OCI-LY3 (cell line): Measurements from ENCODE around the gene SLC35F4.

ENCODE experiments used
- H2AFZ ChIP-seq: fragments of 200-600, 300-600 bp; shearing (Covaris generic); 2 replicates; pipeline ENCODE4 v1.6.0; 2014; ENCODE audit warnings: antibody characterized with exemption, low read depth, low read length
- H3K27ac ChIP-seq: fragments of 200-600, 300-600 bp; sonication (generic); 2 replicates; pipeline ENCODE4 v1.5.1; 2014; ENCODE audit warnings: mild to moderate bottlenecking, low read length, moderate library complexity, mixed read lengths
- H3K27me3 ChIP-seq: fragments of 200-600, 300-600 bp; sonication (generic); 2 replicates; pipeline ENCODE4 v1.6.1; 2014; ENCODE audit warnings: low read depth, low read length, mixed read lengths
- H3K36me3 ChIP-seq: fragments of 200-600, 300-600 bp; sonication (generic); replicated peaks from 2 replicates; pipeline ENCODE3; 2014; ENCODE audit warnings: low read depth, low read length, mixed read lengths
- H3K4me1 ChIP-seq: fragments of 300-600, 200-600 bp; sonication (generic); 2 replicates; pipeline ENCODE4 v1.6.1; 2014; ENCODE audit warnings: low read length, mixed read lengths
- H3K4me2 ChIP-seq: fragments of 200-600, 300-600 bp; sonication (generic); 2 replicates; pipeline ENCODE4 v1.6.1; 2014; ENCODE audit warnings: low read length, mixed read lengths
- H3K4me3 ChIP-seq: fragments of 300-600, 200-600 bp; sonication (generic); 2 replicates; pipeline ENCODE4 v1.5.1; 2014; ENCODE audit warnings: antibody characterized with exemption, mild to moderate bottlenecking, low read length, moderate library complexity
- H3K79me2 ChIP-seq: fragments of 300-600, 200-600 bp; shearing (Covaris generic); 2 replicates; pipeline ENCODE4 v1.6.1; 2014; ENCODE audit warnings: mild to moderate bottlenecking, low read length, mixed read lengths
- H3K9ac ChIP-seq: fragments of 300-600, 200-600 bp; shearing (Covaris generic); 2 replicates; pipeline ENCODE4 v1.6.0; 2014; ENCODE audit warnings: mild to moderate bottlenecking, low read length, moderate library complexity
- H3K9me3 ChIP-seq: fragments of 200-600, 300-600 bp; shearing (Covaris generic); 2 replicates; pipeline ENCODE4 v1.6.1; 2014; ENCODE audit warnings: low read length, mixed read lengths; ENCODE audit not compliant: insufficient read depth
- H4K20me1 ChIP-seq: fragments of 200-600, 300-600 bp; sonication (generic); 2 replicates; pipeline ENCODE4 v1.6.1; 2016; ENCODE audit warnings: low read length, mixed read lengths; ENCODE audit not compliant: insufficient read depth
- EZH2phosphoT487 ChIP-seq: fragments of 200-600 bp; shearing (Covaris generic); IDR thresholded peaks from 2 replicates; pipeline ENCODE4 v1.6.1; 2018; ENCODE audit warnings: antibody characterized with exemption, mixed run types, low read depth
- TF ChIP-seq, protein P1 (sequence below): fragments of 200-600, 300-600 bp; sonication (generic); IDR thresholded peaks from 2 replicates; pipeline ENCODE4 v1.5.1; 2014; ENCODE audit warnings: antibody characterized with exemption, low read length, low read depth

Gene SLC35F4

GRCh38 chr14:57865403-57866198, at the start of gene SLC35F4:
SLC35F4 (minus strand) TSS chr14:57866092.
- H3K79me2 ChIP-seq = no peaks in the 10 kb centered on the region
- H3K4me2 ChIP-seq = no peak within 1 kb of the TSS
- no peaks in the 10 kb centered on the region for H3K9me3 ChIP-seq
- TF ChIP-seq, protein P1, sequence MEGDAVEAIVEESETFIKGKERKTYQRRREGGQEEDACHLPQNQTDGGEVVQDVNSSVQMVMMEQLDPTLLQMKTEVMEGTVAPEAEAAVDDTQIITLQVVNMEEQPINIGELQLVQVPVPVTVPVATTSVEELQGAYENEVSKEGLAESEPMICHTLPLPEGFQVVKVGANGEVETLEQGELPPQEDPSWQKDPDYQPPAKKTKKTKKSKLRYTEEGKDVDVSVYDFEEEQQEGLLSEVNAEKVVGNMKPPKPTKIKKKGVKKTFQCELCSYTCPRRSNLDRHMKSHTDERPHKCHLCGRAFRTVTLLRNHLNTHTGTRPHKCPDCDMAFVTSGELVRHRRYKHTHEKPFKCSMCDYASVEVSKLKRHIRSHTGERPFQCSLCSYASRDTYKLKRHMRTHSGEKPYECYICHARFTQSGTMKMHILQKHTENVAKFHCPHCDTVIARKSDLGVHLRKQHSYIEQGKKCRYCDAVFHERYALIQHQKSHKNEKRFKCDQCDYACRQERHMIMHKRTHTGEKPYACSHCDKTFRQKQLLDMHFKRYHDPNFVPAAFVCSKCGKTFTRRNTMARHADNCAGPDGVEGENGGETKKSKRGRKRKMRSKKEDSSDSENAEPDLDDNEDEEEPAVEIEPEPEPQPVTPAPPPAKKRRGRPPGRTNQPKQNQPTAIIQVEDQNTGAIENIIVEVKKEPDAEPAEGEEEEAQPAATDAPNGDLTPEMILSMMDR = no peak
- TF ChIP-seq EZH2phosphoT487 = no peak
- H2AFZ ChIP-seq = no peak within 1 kb of the TSS
- H3K27ac ChIP-seq = no peak within 1 kb of the TSS
- no peaks in the 10 kb centered on the region for H4K20me1 ChIP-seq
- H3K9ac ChIP-seq = no peak within 1 kb of the TSS
- H3K27me3 ChIP-seq = no peaks in the 10 kb centered on the region
- H3K36me3 ChIP-seq = no peaks in the 10 kb centered on the region
- H3K4me3 ChIP-seq = no peak within 1 kb of the TSS
- no peaks in the 10 kb centered on the region for H3K4me1 ChIP-seq

DNA sequence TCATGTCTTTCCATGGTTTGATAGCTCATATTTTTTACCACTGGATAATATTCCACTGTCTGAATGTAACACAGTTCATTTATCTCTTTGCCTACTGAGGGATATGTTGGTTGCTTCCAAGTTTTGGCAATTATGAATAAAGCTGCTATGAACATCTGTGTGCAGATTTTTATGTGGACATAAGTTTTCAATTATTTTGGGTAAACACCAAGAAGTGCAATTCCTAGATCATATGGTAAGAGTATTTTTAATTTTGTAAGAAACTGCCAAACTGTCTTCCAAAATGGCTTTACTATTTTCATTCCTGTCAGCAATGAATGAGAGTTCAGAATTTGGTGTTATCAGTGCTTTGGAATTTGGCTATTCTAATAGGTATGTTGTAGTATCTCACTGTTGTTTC, 43.7 kb upstream of the SLC35F4 start:
- Histone ChIP-seq H3K27ac (no peak overlapping the region), H2AFZ (no peak overlapping the region), H3K4me2 (no peak overlapping the region), H4K20me1 (no peaks in the 10 kb centered on the region), H3K4me1 (no peaks in the 10 kb centered on the region), H3K27me3 (peaks cover 4% of the 10 kb centered on the region; the same call in 1 of the 2 replicates), H3K9ac (no peak overlapping the region), H3K79me2 (no peaks in the 10 kb centered on the region), H3K9me3 (no peaks in the 10 kb centered on the region), H3K36me3 (no peaks in the 10 kb centered on the region), H3K4me3 (no peak overlapping the region)
- TF ChIP-seq, protein P1 = no peak

DNA sequence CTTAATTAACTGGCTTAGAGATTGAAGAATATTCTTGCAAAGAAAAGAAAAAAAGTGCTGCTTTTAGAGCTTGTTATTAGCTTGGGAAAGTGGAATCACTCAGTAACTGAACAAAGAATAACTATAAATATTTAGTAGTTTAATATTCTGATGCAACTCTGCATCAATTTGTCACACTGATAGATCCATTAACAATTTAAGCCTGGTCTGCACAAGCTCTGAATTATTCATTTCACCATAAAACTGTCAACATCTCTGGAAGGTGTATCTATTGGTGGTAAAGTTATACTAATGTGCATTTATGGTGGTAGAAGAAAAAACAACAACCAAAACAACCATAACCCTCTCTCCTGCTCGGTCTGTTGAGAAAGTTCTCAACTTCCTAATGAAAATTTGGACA, 38.1 kb upstream of the SLC35F4 start:
- Histone ChIP-seq H3K9ac (no peak overlapping the region), H3K9me3 (no peaks in the 10 kb centered on the region), H3K27me3 (no peaks in the 10 kb centered on the region), H4K20me1 (no peaks in the 10 kb centered on the region), H3K4me2 (no peak overlapping the region), H3K4me3 (no peak overlapping the region), H3K27ac (no peak overlapping the region), H2AFZ (no peak overlapping the region), H3K79me2 (no peaks in the 10 kb centered on the region), H3K4me1 (no peaks in the 10 kb centered on the region), H3K36me3 (no peaks in the 10 kb centered on the region)
- TF ChIP-seq, protein P1 = no peak
- TF ChIP-seq EZH2phosphoT487 = no peak

DNA sequence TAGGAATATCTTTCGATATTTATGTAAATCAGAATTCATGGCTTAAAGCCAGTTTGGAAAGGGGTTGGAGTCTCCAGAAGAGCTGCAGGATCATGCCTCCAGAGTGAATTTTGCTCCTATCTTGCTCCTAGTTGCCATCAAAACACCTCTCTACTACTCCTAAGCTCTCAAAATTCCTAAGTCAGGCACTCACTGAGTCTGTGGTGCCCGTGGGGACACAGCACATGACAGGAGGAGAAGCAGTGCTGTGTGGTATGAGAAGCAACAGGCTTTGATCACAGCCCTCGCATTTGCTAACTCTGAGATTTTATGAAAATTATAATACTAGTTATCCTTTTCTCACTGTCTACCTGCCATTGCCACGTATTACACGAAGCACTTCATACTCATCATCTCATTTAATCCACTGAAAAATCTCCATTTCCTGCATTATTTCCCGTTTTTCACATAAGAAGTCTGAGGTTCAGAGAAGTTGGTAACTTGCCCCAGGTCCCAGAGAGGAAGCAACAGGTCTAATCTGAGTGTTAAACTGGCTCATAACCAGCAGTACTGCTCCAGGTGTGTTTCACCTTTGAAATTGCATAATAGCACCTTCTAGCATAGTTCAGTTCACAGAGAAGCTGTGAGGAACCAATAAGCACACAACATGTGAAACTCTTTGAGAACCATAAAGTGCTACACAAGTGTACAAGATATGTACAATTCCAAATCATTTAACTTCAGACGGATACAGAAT, 33.1 kb upstream of the SLC35F4 start:
- Histone ChIP-seq H3K36me3 (no peaks in the 10 kb centered on the region), H3K9me3 (no peaks in the 10 kb centered on the region), H3K9ac (no peak overlapping the region), H4K20me1 (no peaks in the 10 kb centered on the region), H3K27me3 (0 out of 2 replicates have a peak, but pooled peaks cover 9% of the 10 kb centered on the region), H3K79me2 (no peaks in the 10 kb centered on the region), H3K27ac (no peak overlapping the region), H3K4me3 (no peak overlapping the region), H2AFZ (no peak overlapping the region), H3K4me1 (no peaks in the 10 kb centered on the region), H3K4me2 (no peak overlapping the region)
- TF ChIP-seq EZH2phosphoT487 = no peak
- TF ChIP-seq, protein P1 = no peak
